ENCODE data around the gene C5orf58.

Gene C5orf58

GRCh38 chr5:170275376-170275994 lies 42.7 kb downstream of the C5orf58 start:
- no peak overlapping the region for H3K4me3 ChIP-seq (ENCODE audit: low read depth, low read length)
- TF ChIP-seq CTCF (IDR thresholded peaks at IDR 0.05; ENCODE audit: low read depth, low read length), result no peak

DNA sequence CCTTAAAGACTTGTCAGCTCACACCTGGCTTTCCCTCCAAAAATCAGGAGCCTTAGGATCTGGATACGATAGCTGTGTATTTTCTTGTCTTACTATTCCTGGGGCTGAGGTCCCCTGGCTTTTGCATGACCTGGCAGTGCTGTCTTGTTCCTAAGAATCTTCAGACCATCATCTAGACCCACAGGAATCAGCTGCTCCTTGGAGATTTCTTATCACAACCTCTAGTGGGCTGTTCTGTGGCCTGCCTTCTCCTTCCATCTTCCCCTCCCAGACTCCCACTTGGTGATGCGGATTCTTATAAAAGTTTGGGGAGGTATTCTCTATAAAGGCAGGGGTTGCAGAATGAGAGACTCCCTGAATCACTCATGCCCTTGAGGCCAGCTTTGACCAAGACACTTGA lies 43.4 kb downstream of the C5orf58 start:
- TF ChIP-seq CTCF (IDR thresholded peaks at IDR 0.05; ENCODE audit: low read depth, low read length), result no peak
- H3K4me3 ChIP-seq (ENCODE audit: low read depth, low read length), result no peak overlapping the region

DNA sequence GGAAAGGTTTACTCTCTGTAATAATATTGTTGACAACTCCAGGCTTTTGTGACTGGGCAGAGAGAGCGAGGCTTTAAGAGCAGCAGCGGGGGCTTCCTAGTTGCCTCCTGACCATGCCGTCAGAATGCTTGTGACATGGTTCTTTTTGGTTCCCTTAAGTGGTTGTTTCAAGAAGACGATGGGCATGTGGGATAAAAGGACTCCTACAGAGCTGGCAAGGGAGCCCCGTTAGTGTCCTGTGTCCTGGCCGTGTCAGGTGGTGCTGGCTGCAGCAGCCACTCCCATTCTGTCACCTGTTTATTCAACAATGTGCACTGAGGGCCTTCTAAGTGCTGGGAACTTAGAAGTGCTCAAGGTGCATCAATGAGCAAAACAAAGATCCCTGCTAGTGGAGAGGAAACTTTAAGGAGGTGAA lies 45.1 kb downstream of the C5orf58 start:
- H3K4me3 ChIP-seq (ENCODE audit: low read depth, low read length), result no peak overlapping the region
- no peak for TF ChIP-seq CTCF (IDR thresholded peaks at IDR 0.05; ENCODE audit: low read depth, low read length)

DNA sequence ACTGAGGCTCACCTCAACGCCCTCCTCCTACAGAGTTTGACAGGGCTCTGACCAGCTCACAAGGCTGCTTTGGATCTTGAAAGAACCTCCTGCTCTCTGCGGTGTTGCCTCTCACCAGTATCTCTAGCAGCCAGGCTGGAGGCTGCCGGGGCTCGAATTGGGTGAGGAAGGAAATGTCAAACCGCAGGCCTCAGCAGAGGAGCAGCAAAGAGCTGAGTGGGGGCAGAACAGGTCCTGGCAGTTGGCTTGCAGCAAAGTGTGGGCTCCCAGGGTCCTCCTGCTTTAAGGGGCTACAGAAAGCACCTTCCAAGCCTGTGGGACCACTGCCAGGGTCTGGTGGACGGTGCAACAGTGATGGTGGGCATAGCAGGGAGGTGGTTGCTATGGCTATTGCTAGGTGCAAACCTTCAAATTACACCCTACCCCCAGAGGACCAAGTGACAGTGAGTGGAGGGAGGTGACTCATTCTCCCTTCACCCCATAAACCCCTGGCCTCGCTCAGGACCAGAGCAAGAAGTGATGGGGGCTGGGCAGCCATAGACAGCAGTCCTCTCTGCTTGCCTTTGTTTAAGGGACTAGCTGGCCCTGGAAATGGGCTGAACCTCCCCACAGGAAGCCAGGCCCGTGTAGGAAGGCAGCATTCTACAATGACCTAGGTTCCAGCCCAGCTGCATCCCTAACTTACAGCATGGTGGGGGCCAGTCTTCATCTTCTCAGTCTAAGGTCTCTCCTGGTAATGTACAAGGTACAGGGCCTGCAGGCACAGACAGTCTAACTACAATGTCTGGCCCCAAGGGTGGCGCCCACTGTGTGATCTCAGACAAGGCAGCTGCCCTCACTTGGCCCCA lies 46.0 kb downstream of the C5orf58 start:
- no peak overlapping the region for H3K4me3 ChIP-seq (ENCODE audit: low read depth, low read length)
- TF ChIP-seq CTCF (IDR thresholded peaks at IDR 0.05; ENCODE audit: low read depth, low read length), result no peak

DNA sequence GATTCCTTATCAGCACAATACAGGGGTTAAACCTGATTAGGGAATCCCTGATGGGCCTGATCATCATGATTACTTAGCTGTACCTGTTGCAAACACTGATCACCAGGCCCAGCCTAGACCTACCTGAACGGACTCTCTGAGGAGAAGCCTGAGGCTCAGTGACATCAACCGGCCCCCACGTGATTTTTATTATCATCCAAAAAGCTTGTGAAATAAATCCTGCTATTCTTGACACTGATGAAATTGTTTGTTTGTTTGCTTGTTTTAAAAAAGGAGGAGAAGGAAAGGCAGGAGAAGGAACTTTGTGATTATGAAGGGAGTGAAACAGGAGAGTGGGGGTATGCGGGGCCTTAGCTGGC lies 46.7 kb downstream of the C5orf58 start:
- no peak overlapping the region for H3K4me3 ChIP-seq (ENCODE audit: low read depth, low read length)
- no peak for TF ChIP-seq CTCF (IDR thresholded peaks at IDR 0.05; ENCODE audit: low read depth, low read length)

- TF ChIP-seq CTCF (IDR thresholded peaks at IDR 0.05; ENCODE audit: low read depth, low read length), result no peak
- H3K4me3 ChIP-seq (ENCODE audit: low read depth, low read length), result no peak overlapping the region
Measured at GRCh38 chr5:170280011-170280493, 47.3 kb downstream of the C5orf58 start.

- H3K4me3 ChIP-seq (ENCODE audit: low read depth, low read length), result no peak overlapping the region
- no peak for TF ChIP-seq CTCF (IDR thresholded peaks at IDR 0.05; ENCODE audit: low read depth, low read length)
Measured at GRCh38 chr5:170283296-170283695, 50.5 kb downstream of the C5orf58 start.
